ENCODE data around the gene MCTP2.
A peak's percentile ranks its signal among the peaks of the same experiment; 100 is the strongest.

MCTP2 gene

GRCh38 chr15:94230883-94231722 lies at the start of gene MCTP2:
MCTP2 (plus strand) TSS chr15:94231561; CDS start chr15:94298266, 66,705 bp downstream.
- peak; percentile 15 for DNase-seq (ENCODE audit: low spot score)

GRCh38 chr15:94182883-94183282 lies 48.5 kb upstream of the MCTP2 start:
- no peak for DNase-seq (ENCODE audit: low spot score)

- no peak for DNase-seq (ENCODE audit: low spot score)
Observed at GRCh38 chr15:94185547-94186236, 45.7 kb upstream of the MCTP2 start.

GRCh38 chr15:94186770-94187331 lies 44.5 kb upstream of the MCTP2 start:
- no peak for DNase-seq (ENCODE audit: low spot score)

- no peak for DNase-seq (ENCODE audit: low spot score)
Observed at GRCh38 chr15:94193906-94194305, 37.5 kb upstream of the MCTP2 start.

- no peak for DNase-seq (ENCODE audit: low spot score)
Observed at GRCh38 chr15:94196531-94196930, 34.8 kb upstream of the MCTP2 start.

GRCh38 chr15:94198633-94199032 lies 32.7 kb upstream of the MCTP2 start:
- DNase-seq (ENCODE audit: low spot score) = no peak

GRCh38 chr15:94199725-94200124 lies 31.6 kb upstream of the MCTP2 start:
- DNase-seq (ENCODE audit: low spot score) = no peak

- DNase-seq (ENCODE audit: low spot score) = no peak
Observed at GRCh38 chr15:94203306-94203705, 28.1 kb upstream of the MCTP2 start.

GRCh38 chr15:94205366-94205765 lies 26.0 kb upstream of the MCTP2 start:
- no peak for DNase-seq (ENCODE audit: low spot score)

GRCh38 chr15:94206463-94207167 lies 24.7 kb upstream of the MCTP2 start:
- no peak for DNase-seq (ENCODE audit: low spot score)

- no peak for DNase-seq (ENCODE audit: low spot score)
Observed at GRCh38 chr15:94212291-94212690, 19.1 kb upstream of the MCTP2 start.

- DNase-seq (ENCODE audit: low spot score) = no peak
Observed at GRCh38 chr15:94225616-94226015, 5.7 kb upstream of the MCTP2 start.

- no peak for DNase-seq (ENCODE audit: low spot score)
Observed at GRCh38 chr15:94228611-94229010, 2.8 kb upstream of the MCTP2 start.

GRCh38 chr15:94229591-94230369 lies 1.6 kb upstream of the MCTP2 start:
- no peak for DNase-seq (ENCODE audit: low spot score)

- no peak for DNase-seq (ENCODE audit: low spot score)
Observed at GRCh38 chr15:94230431-94230882, 904 bp upstream of the MCTP2 start.

- no peak for DNase-seq (ENCODE audit: low spot score)
Observed at GRCh38 chr15:94231723-94232468, 535 bp downstream of the MCTP2 start.

GRCh38 chr15:94233441-94233840 lies 2.1 kb downstream of the MCTP2 start:
- DNase-seq (ENCODE audit: low spot score) = no peak

GRCh38 chr15:94234300-94234699 lies 2.9 kb downstream of the MCTP2 start:
- DNase-seq (ENCODE audit: low spot score) = no peak

- no peak for DNase-seq (ENCODE audit: low spot score)
Observed at GRCh38 chr15:94235041-94235440, 3.7 kb downstream of the MCTP2 start.

- no peak for DNase-seq (ENCODE audit: low spot score)
Observed at GRCh38 chr15:94235646-94236045, 4.3 kb downstream of the MCTP2 start.

Data from Ammon's horn (tissue), 1 donor.